OCI-LY1 (cell line): ENCODE measurements around the gene TAT.

ENCODE experiments used
- EZH2 ChIP-seq: fragments of 200-600 bp; sonication (generic), shearing (Covaris generic); IDR thresholded peaks from 2 replicates; pipeline ENCODE4 v1.8.0; 2017; ENCODE audit warnings: borderline replicate concordance, mixed run types, mild to moderate bottlenecking, antibody characterized with exemption, low read length, moderate library complexity, mixed read lengths
- TF ChIP-seq, protein P1 (sequence below): fragments of 200-600 bp; sonication (generic), shearing (Covaris generic); IDR thresholded peaks from 2 replicates; pipeline ENCODE4 v1.5.1; 2017; ENCODE audit warnings: mild to moderate bottlenecking, antibody characterized with exemption, low read length, moderate library complexity, mixed read lengths

DNA sequence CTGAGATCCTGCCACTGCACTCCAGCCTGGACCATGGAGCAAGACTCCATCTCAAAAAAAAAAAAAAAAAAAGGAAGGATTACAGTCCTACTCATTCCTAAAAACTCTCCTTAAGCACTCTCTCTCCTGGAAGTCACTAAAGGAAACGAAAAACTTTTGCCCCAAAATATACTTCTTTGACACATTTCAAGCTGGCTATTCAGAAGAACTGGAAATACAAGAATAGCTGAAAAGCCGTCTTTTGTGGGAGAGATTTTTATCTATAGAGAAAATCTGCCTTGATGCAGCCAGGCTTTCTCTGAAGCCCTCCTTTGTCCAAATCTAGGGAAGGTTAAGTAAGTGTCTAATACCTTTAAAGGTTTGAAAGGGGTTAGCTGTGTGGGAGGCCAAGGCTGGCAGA, 32.2 kb upstream of the TAT start:
- TF ChIP-seq, protein P1, sequence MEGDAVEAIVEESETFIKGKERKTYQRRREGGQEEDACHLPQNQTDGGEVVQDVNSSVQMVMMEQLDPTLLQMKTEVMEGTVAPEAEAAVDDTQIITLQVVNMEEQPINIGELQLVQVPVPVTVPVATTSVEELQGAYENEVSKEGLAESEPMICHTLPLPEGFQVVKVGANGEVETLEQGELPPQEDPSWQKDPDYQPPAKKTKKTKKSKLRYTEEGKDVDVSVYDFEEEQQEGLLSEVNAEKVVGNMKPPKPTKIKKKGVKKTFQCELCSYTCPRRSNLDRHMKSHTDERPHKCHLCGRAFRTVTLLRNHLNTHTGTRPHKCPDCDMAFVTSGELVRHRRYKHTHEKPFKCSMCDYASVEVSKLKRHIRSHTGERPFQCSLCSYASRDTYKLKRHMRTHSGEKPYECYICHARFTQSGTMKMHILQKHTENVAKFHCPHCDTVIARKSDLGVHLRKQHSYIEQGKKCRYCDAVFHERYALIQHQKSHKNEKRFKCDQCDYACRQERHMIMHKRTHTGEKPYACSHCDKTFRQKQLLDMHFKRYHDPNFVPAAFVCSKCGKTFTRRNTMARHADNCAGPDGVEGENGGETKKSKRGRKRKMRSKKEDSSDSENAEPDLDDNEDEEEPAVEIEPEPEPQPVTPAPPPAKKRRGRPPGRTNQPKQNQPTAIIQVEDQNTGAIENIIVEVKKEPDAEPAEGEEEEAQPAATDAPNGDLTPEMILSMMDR, result no peak
- TF ChIP-seq EZH2, result no peak
